Effector memory CD4-positive, alpha-beta T cell (primary cell): ENCODE measurements around the gene RIC8A.

ENCODE experiments used
- DNase-seq, 3 donors: peaks; one replicate each; pipeline ENCODE4 v3.0.0-alpha.2; 2020
- H3K27ac ChIP-seq: 2 replicates; pipeline ENCODE4 v1.7.0; 2013; ENCODE audit warnings: mild to moderate bottlenecking, low read length, moderate library complexity; ENCODE audit not compliant: insufficient read depth, poor library complexity, severe bottlenecking
- H3K27me3 ChIP-seq: replicated peaks from 2 replicates; pipeline ENCODE4 v1.7.0; 2013; ENCODE audit warnings: mild to moderate bottlenecking, low read length; ENCODE audit not compliant: insufficient read depth, control insufficient read depth, poor library complexity, severe bottlenecking
- H3K36me3 ChIP-seq: 2 replicates; pipeline ENCODE4 v1.7.0; 2013; ENCODE audit warnings: mild to moderate bottlenecking, low read length, moderate library complexity; ENCODE audit not compliant: control insufficient read depth, insufficient read depth
- H3K4me1 ChIP-seq: 2 replicates; pipeline ENCODE4 v1.7.0; 2013; ENCODE audit warnings: low read length, mild to moderate bottlenecking; ENCODE audit not compliant: control insufficient read depth, insufficient read depth, poor library complexity, severe bottlenecking
- H3K4me3 ChIP-seq: 2 replicates; pipeline ENCODE4 v1.7.0; 2013; ENCODE audit warnings: low read length, low read depth, mild to moderate bottlenecking; ENCODE audit not compliant: insufficient read depth, poor library complexity, severe bottlenecking
- H3K9me3 ChIP-seq: 2 replicates; pipeline ENCODE4 v1.7.0; 2013; ENCODE audit warnings: mild to moderate bottlenecking, low read length, moderate library complexity; ENCODE audit not compliant: control insufficient read depth

The RIC8A gene

GRCh38 chr11:210803-211180 lies 3.3 kb downstream of the RIC8A start:
- Histone ChIP-seq H3K36me3 (peaks cover 59% of the 10 kb centered on the region), H3K27ac (no peak overlapping the region), H3K4me1 (peaks cover 25% of the 10 kb centered on the region), H3K27me3 (no peaks in the 10 kb centered on the region), H3K4me3 (no peak overlapping the region), H3K9me3 (no peaks in the 10 kb centered on the region)
- DNase-seq = no peak

GRCh38 chr11:211295-211694 lies 3.8 kb downstream of the RIC8A start:
- H3K4me3 ChIP-seq = no peak overlapping the region
- H3K27ac ChIP-seq = no peak overlapping the region
- DNase-seq = no peak
- peaks cover 20% of the 10 kb centered on the region for H3K4me1 ChIP-seq
- H3K36me3 ChIP-seq = peaks cover 61% of the 10 kb centered on the region
- no peaks in the 10 kb centered on the region for H3K27me3 ChIP-seq
- no peaks in the 10 kb centered on the region for H3K9me3 ChIP-seq

GRCh38 chr11:211741-212140 lies 4.2 kb downstream of the RIC8A start:
- H3K9me3 ChIP-seq = no peaks in the 10 kb centered on the region
- DNase-seq = no peak
- no peaks in the 10 kb centered on the region for H3K27me3 ChIP-seq
- peaks cover 61% of the 10 kb centered on the region for H3K36me3 ChIP-seq
- H3K4me3 ChIP-seq = no peak overlapping the region
- peaks cover 15% of the 10 kb centered on the region for H3K4me1 ChIP-seq
- H3K27ac ChIP-seq = no peak overlapping the region

GRCh38 chr11:212150-213100 lies 4.9 kb downstream of the RIC8A start:
- Histone ChIP-seq H3K4me3 (no peak overlapping the region), H3K27ac (no peak overlapping the region), H3K27me3 (no peaks in the 10 kb centered on the region), H3K9me3 (no peaks in the 10 kb centered on the region), H3K36me3 (peaks cover 61% of the 10 kb centered on the region), H3K4me1 (peaks cover 15% of the 10 kb centered on the region)
- no peak for DNase-seq

- peaks cover 61% of the 10 kb centered on the region for H3K36me3 ChIP-seq
- no peak overlapping the region for H3K4me3 ChIP-seq
Observed at GRCh38 chr11:213111-213510, 5.6 kb downstream of the RIC8A start.

GRCh38 chr11:214083-214482 lies 6.6 kb downstream of the RIC8A start:
- H3K9me3 ChIP-seq = no peaks in the 10 kb centered on the region
- H3K36me3 ChIP-seq = peaks cover 61% of the 10 kb centered on the region
- H3K4me1 ChIP-seq = peaks cover 14% of the 10 kb centered on the region
- H3K27ac ChIP-seq = no peak overlapping the region
- H3K4me3 ChIP-seq = no peak overlapping the region
- H3K27me3 ChIP-seq = no peaks in the 10 kb centered on the region
- DNase-seq = no peak

More at GRCh38 chr11:213111-213510, 5.6 kb downstream of the RIC8A start:
- Histone ChIP-seq H3K4me1 (peaks cover 15% of the 10 kb centered on the region), H3K9me3 (no peaks in the 10 kb centered on the region), H3K27ac (no peak overlapping the region), H3K27me3 (no peaks in the 10 kb centered on the region)
- no peak for DNase-seq

GRCh38 chr11:215581-216037 lies 8.1 kb downstream of the RIC8A start:
- no peaks in the 10 kb centered on the region for H3K27me3 ChIP-seq
- H3K36me3 ChIP-seq = peaks cover 51% of the 10 kb centered on the region
- H3K27ac ChIP-seq = no peak overlapping the region
- no peak overlapping the region for H3K4me3 ChIP-seq
- no peak for DNase-seq
- no peaks in the 10 kb centered on the region for H3K4me1 ChIP-seq
- H3K9me3 ChIP-seq = no peaks in the 10 kb centered on the region

GRCh38 chr11:216081-216974 lies 8.8 kb downstream of the RIC8A start:
- Histone ChIP-seq H3K27me3 (no peaks in the 10 kb centered on the region), H3K36me3 (peaks cover 44% of the 10 kb centered on the region), H3K4me3 (no peak overlapping the region), H3K27ac (no peak overlapping the region), H3K9me3 (no peaks in the 10 kb centered on the region), H3K4me1 (no peaks in the 10 kb centered on the region)
- no peak for DNase-seq

GRCh38 chr11:217704-218103 lies 10.2 kb downstream of the RIC8A start:
- Histone ChIP-seq H3K36me3 (peaks cover 30% of the 10 kb centered on the region), H3K4me1 (no peaks in the 10 kb centered on the region), H3K27me3 (no peaks in the 10 kb centered on the region), H3K4me3 (no peak overlapping the region), H3K27ac (no peak overlapping the region), H3K9me3 (no peaks in the 10 kb centered on the region)
- no peak for DNase-seq
